Measurements from ENCODE around the gene EPS8.

The EPS8 gene

GRCh38 chr12:15831315-15831978, 42.3 kb upstream of the EPS8 start:
- no peak for TF ChIP-seq EZH2phosphoT487 (IDR thresholded peaks at IDR 0.05; ENCODE audit: borderline replicate concordance)
- no peak for TF ChIP-seq CTCF (conservative IDR thresholded peaks at IDR 0.05; ENCODE audit: low read length)
- Histone ChIP-seq H2AFZ (ENCODE audit: low read length) (no peak overlapping the region), H3K27me3 (ENCODE audit: insufficient read depth, low read length, poor library complexity, severe bottlenecking) (no peaks in the 10 kb centered on the region), H3K36me3 (ENCODE audit: insufficient read depth, low read length) (no peaks in the 10 kb centered on the region), H3K4me1 (ENCODE audit: insufficient read depth, low read length, poor library complexity, severe bottlenecking) (no peaks in the 10 kb centered on the region), H4K20me1 (ENCODE audit: insufficient read depth, low read length, poor library complexity, severe bottlenecking) (no peaks in the 10 kb centered on the region), H3K4me3 (ENCODE audit: low read length, poor library complexity, severe bottlenecking) (no peak overlapping the region), H3K4me2 (ENCODE audit: low read depth, low read length, poor library complexity, severe bottlenecking) (no peak overlapping the region), H3K9me2 (replicated peaks; ENCODE audit: low read depth, low read length) (no peaks in the 10 kb centered on the region), H3F3A (ENCODE audit: low read depth) (no peaks in the 10 kb centered on the region), H3K9ac (ENCODE audit: low read depth, low read length, poor library complexity, severe bottlenecking) (no peak overlapping the region), H3K79me2 (ENCODE audit: insufficient read depth, low read length) (no peaks in the 10 kb centered on the region), H3K9me3 (ENCODE audit: insufficient read depth, low read depth, low read length) (no peaks in the 10 kb centered on the region)

- TF ChIP-seq EZH2phosphoT487 (IDR thresholded peaks at IDR 0.05; ENCODE audit: borderline replicate concordance), result no peak
- no peak for TF ChIP-seq CTCF (conservative IDR thresholded peaks at IDR 0.05; ENCODE audit: low read length)
- Histone ChIP-seq H3K9me2 (replicated peaks; ENCODE audit: low read depth, low read length) (no peaks in the 10 kb centered on the region), H4K20me1 (ENCODE audit: insufficient read depth, low read length, poor library complexity, severe bottlenecking) (no peaks in the 10 kb centered on the region), H3K79me2 (ENCODE audit: insufficient read depth, low read length) (no peaks in the 10 kb centered on the region), H3K4me1 (ENCODE audit: insufficient read depth, low read length, poor library complexity, severe bottlenecking) (no peaks in the 10 kb centered on the region), H3K4me3 (ENCODE audit: low read length, poor library complexity, severe bottlenecking) (no peak overlapping the region), H3K9ac (ENCODE audit: low read depth, low read length, poor library complexity, severe bottlenecking) (no peak overlapping the region), H3K27me3 (ENCODE audit: insufficient read depth, low read length, poor library complexity, severe bottlenecking) (no peaks in the 10 kb centered on the region), H3K36me3 (ENCODE audit: insufficient read depth, low read length) (no peaks in the 10 kb centered on the region), H3K9me3 (ENCODE audit: insufficient read depth, low read depth, low read length) (no peaks in the 10 kb centered on the region), H3F3A (ENCODE audit: low read depth) (no peaks in the 10 kb centered on the region), H3K4me2 (ENCODE audit: low read depth, low read length, poor library complexity, severe bottlenecking) (no peak overlapping the region), H2AFZ (ENCODE audit: low read length) (no peak overlapping the region)
Observed at GRCh38 chr12:15830538-15830937, 41.4 kb upstream of the EPS8 start.

GRCh38 chr12:15829949-15830348, 40.8 kb upstream of the EPS8 start:
- Histone ChIP-seq H3K4me1 (ENCODE audit: insufficient read depth, low read length, poor library complexity, severe bottlenecking) (no peaks in the 10 kb centered on the region), H4K20me1 (ENCODE audit: insufficient read depth, low read length, poor library complexity, severe bottlenecking) (no peaks in the 10 kb centered on the region), H3K4me2 (ENCODE audit: low read depth, low read length, poor library complexity, severe bottlenecking) (no peak overlapping the region), H3K9me3 (ENCODE audit: insufficient read depth, low read depth, low read length) (no peaks in the 10 kb centered on the region), H3K4me3 (ENCODE audit: low read length, poor library complexity, severe bottlenecking) (no peak overlapping the region), H3K79me2 (ENCODE audit: insufficient read depth, low read length) (no peaks in the 10 kb centered on the region), H2AFZ (ENCODE audit: low read length) (no peak overlapping the region), H3K27me3 (ENCODE audit: insufficient read depth, low read length, poor library complexity, severe bottlenecking) (no peaks in the 10 kb centered on the region), H3K36me3 (ENCODE audit: insufficient read depth, low read length) (no peaks in the 10 kb centered on the region), H3F3A (ENCODE audit: low read depth) (no peaks in the 10 kb centered on the region), H3K9ac (ENCODE audit: low read depth, low read length, poor library complexity, severe bottlenecking) (no peak overlapping the region), H3K9me2 (replicated peaks; ENCODE audit: low read depth, low read length) (no peaks in the 10 kb centered on the region)
- TF ChIP-seq CTCF (conservative IDR thresholded peaks at IDR 0.05; ENCODE audit: low read length) (no peak), EZH2phosphoT487 (IDR thresholded peaks at IDR 0.05; ENCODE audit: borderline replicate concordance) (no peak)
